Erythroblast (primary cell): ENCODE results near the gene RPS13.

ENCODE experiments used
- GATA1 ChIP-seq: IDR thresholded peaks from 2 replicates; pipeline ENCODE4 v1.6.1; 2011; ENCODE audit warnings: low read depth, mild to moderate bottlenecking, control low read depth, low read length, moderate library complexity
- POLR2A ChIP-seq: IDR thresholded peaks from 2 replicates; pipeline ENCODE4 v1.6.1; 2011; ENCODE audit warnings: mild to moderate bottlenecking, low read length

- TF ChIP-seq POLR2A: no peak
- no peak for TF ChIP-seq GATA1
These were observed 10.1 kb downstream of the RPS13 start for GRCh38 chr11:17067417-17067816.
